ENCODE data around the gene SMCP. TPM values are rescaled to one million over a fixed set of nuclear protein-coding genes. Genes with fewer than 3 reads are reported as not detected.

SMCP gene
- polyA plus RNA-seq, 1 donor from 2014 or later: not detected

DNA sequence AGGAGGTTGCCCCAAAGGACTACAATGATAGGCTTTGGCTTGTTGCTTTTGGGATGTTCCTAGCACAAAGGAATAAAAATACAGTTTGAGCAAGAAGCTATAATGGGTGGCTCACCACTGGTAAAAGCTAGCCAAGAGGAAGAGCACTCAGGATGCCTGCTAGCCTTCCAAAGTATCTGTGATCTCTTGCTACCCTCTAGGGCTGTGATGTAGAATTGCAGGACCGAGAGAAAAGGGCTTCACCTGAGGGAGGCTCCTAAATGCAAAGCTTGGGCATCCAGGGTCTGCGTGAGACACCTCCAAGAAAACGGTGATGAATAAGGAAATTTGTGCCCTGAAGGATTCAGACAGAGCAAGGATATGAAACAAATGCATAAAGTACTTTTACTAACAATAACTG lies 48.0 kb downstream of the SMCP start:
- no peak overlapping the region for H3K27ac ChIP-seq (ENCODE audit: low read length)

DNA sequence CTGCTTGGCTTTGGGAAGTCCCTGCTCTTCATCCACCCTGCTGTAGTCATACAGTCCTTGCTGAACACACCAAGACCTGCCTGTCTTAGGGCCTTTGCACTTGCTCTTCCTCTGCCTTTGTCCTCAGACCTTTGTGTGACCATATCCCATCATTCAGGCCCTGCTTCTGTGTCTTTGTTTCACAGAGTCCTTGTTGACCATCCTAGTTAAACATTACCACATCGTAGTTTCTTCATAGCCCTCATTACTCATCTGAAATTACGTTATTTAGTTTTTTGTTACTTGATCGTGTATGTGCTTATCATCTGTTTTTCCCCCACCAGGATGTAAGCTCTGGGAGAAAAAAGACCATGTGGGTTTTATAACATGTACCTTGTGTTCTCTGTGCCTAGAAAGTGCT lies 50.5 kb downstream of the SMCP start:
- H3K9ac ChIP-seq (ENCODE audit: low read length): no peak overlapping the region
- H3K9me3 ChIP-seq (ENCODE audit: low read length): no peaks in the 10 kb centered on the region
- H3K27me3 ChIP-seq (ENCODE audit: insufficient read depth, low read depth, low read length): no peaks in the 10 kb centered on the region
- H2AFZ ChIP-seq (ENCODE audit: low read depth, low read length): no peak overlapping the region
- H3K9me2 ChIP-seq (ENCODE audit: insufficient read depth, low read length): no peaks in the 10 kb centered on the region
- no peak overlapping the region for H3K4me2 ChIP-seq (ENCODE audit: low read length)
- TF ChIP-seq EZH2 (IDR thresholded peaks at IDR 0.05; ENCODE audit: borderline replicate concordance, insufficient read depth, low read length, poor library complexity, severe bottlenecking) (no peak), EP300 (conservative IDR thresholded peaks at IDR 0.05; ENCODE audit: poor library complexity, severe bottlenecking) (no peak), POLR2AphosphoS5 (IDR thresholded peaks at IDR 0.05) (no peak), SMC3 (conservative IDR thresholded peaks at IDR 0.05; ENCODE audit: poor library complexity) (no peak), RAD21 (conservative IDR thresholded peaks at IDR 0.05) (no peak), MXI1 (conservative IDR thresholded peaks at IDR 0.05; ENCODE audit: poor library complexity, severe bottlenecking) (no peak), TAF1 (IDR thresholded peaks at IDR 0.05; ENCODE audit: low read depth) (no peak)
- TF ChIP-seq, protein P1, sequence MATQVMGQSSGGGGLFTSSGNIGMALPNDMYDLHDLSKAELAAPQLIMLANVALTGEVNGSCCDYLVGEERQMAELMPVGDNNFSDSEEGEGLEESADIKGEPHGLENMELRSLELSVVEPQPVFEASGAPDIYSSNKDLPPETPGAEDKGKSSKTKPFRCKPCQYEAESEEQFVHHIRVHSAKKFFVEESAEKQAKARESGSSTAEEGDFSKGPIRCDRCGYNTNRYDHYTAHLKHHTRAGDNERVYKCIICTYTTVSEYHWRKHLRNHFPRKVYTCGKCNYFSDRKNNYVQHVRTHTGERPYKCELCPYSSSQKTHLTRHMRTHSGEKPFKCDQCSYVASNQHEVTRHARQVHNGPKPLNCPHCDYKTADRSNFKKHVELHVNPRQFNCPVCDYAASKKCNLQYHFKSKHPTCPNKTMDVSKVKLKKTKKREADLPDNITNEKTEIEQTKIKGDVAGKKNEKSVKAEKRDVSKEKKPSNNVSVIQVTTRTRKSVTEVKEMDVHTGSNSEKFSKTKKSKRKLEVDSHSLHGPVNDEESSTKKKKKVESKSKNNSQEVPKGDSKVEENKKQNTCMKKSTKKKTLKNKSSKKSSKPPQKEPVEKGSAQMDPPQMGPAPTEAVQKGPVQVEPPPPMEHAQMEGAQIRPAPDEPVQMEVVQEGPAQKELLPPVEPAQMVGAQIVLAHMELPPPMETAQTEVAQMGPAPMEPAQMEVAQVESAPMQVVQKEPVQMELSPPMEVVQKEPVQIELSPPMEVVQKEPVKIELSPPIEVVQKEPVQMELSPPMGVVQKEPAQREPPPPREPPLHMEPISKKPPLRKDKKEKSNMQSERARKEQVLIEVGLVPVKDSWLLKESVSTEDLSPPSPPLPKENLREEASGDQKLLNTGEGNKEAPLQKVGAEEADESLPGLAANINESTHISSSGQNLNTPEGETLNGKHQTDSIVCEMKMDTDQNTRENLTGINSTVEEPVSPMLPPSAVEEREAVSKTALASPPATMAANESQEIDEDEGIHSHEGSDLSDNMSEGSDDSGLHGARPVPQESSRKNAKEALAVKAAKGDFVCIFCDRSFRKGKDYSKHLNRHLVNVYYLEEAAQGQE (IDR thresholded peaks at IDR 0.05; ENCODE audit: borderline replicate concordance): no peak
- TF ChIP-seq, protein P2, sequence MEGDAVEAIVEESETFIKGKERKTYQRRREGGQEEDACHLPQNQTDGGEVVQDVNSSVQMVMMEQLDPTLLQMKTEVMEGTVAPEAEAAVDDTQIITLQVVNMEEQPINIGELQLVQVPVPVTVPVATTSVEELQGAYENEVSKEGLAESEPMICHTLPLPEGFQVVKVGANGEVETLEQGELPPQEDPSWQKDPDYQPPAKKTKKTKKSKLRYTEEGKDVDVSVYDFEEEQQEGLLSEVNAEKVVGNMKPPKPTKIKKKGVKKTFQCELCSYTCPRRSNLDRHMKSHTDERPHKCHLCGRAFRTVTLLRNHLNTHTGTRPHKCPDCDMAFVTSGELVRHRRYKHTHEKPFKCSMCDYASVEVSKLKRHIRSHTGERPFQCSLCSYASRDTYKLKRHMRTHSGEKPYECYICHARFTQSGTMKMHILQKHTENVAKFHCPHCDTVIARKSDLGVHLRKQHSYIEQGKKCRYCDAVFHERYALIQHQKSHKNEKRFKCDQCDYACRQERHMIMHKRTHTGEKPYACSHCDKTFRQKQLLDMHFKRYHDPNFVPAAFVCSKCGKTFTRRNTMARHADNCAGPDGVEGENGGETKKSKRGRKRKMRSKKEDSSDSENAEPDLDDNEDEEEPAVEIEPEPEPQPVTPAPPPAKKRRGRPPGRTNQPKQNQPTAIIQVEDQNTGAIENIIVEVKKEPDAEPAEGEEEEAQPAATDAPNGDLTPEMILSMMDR (IDR thresholded peaks at IDR 0.05; ENCODE audit: poor library complexity, severe bottlenecking): no peak
- H3K36me3 ChIP-seq (ENCODE audit: insufficient read depth, low read length): no peaks in the 10 kb centered on the region
- no peaks in the 10 kb centered on the region for H4K20me1 ChIP-seq (ENCODE audit: insufficient read depth)
- no peak overlapping the region for H3K27ac ChIP-seq (ENCODE audit: low read length)
- no peaks in the 10 kb centered on the region for H3F3A ChIP-seq (ENCODE audit: insufficient read depth, low read length, poor library complexity, severe bottlenecking)
- no peaks in the 10 kb centered on the region for H3K79me2 ChIP-seq (replicated peaks; ENCODE audit: insufficient read depth, low read length)
- no peak overlapping the region for H3K4me3 ChIP-seq (ENCODE audit: low read length)

More for the DNA sequence above, 48.0 kb downstream of the SMCP start:
- H3K27me3 ChIP-seq (ENCODE audit: insufficient read depth, low read depth, low read length): no peaks in the 10 kb centered on the region
- no peak for TF ChIP-seq EZH2 (IDR thresholded peaks at IDR 0.05; ENCODE audit: borderline replicate concordance, insufficient read depth, low read length, poor library complexity, severe bottlenecking)
- peak; percentile 37 for TF ChIP-seq RAD21 (conservative IDR thresholded peaks at IDR 0.05)
- TF ChIP-seq, protein P2 (IDR thresholded peaks at IDR 0.05; ENCODE audit: poor library complexity, severe bottlenecking): peak; percentile 26
- no peaks in the 10 kb centered on the region for H3F3A ChIP-seq (ENCODE audit: insufficient read depth, low read length, poor library complexity, severe bottlenecking)
- no peaks in the 10 kb centered on the region for H3K9me3 ChIP-seq (ENCODE audit: low read length)
- no peak overlapping the region for H3K4me2 ChIP-seq (ENCODE audit: low read length)
- H3K4me3 ChIP-seq (ENCODE audit: low read length): no peak overlapping the region
- no peaks in the 10 kb centered on the region for H3K9me2 ChIP-seq (ENCODE audit: insufficient read depth, low read length)
- no peak overlapping the region for H2AFZ ChIP-seq (ENCODE audit: low read depth, low read length)
- H4K20me1 ChIP-seq (ENCODE audit: insufficient read depth): no peaks in the 10 kb centered on the region
- H3K79me2 ChIP-seq (replicated peaks; ENCODE audit: insufficient read depth, low read length): no peaks in the 10 kb centered on the region
- H3K9ac ChIP-seq (ENCODE audit: low read length): no peak overlapping the region
- no peaks in the 10 kb centered on the region for H3K36me3 ChIP-seq (ENCODE audit: insufficient read depth, low read length)
